Ectodermal cell (in vitro differentiated cells): ENCODE data around the gene UNC13B.

Source experiments
- H3K27ac ChIP-seq: 2 replicates; pipeline ENCODE4 v1.7.0; 2013; ENCODE audit warnings: mild to moderate bottlenecking, low read depth, low read length; ENCODE audit not compliant: insufficient read depth, poor library complexity, severe bottlenecking
- H3K27me3 ChIP-seq: 2 replicates; pipeline ENCODE4 v1.7.0; 2013; ENCODE audit warnings: mild to moderate bottlenecking, low read length; ENCODE audit not compliant: insufficient read depth, control insufficient read depth, poor library complexity, severe bottlenecking
- H3K36me3 ChIP-seq: one replicate; pipeline ENCODE4 v1.7.0; 2013; ENCODE audit warnings: low read length; ENCODE audit not compliant: control insufficient read depth, insufficient read depth
- H3K4me1 ChIP-seq: one replicate; pipeline ENCODE4 v1.7.0; 2013; ENCODE audit warnings: low read length; ENCODE audit not compliant: control insufficient read depth, insufficient read depth
- H3K4me3 ChIP-seq: 2 replicates; pipeline ENCODE4 v1.7.0; 2013; ENCODE audit warnings: low read depth, low read length, control low read depth; ENCODE audit not compliant: insufficient read depth
- H3K9me3 ChIP-seq: 2 replicates; pipeline ENCODE4 v1.7.0; 2013; ENCODE audit warnings: mild to moderate bottlenecking, low read length, moderate library complexity; ENCODE audit not compliant: control insufficient read depth
- WGBS, 2 experiments: methylation state at CpG; one replicate each; pipeline ENCODE4 v1.1.7; 2013; ENCODE audit warnings: missing lambda C conversion rate in 2 of 2; 5-methylcytosine and 5-hydroxymethylcytosine counted together

UNC13B gene

GRCh38 chr9:35253075-35253474 is 91.3 kb downstream of the UNC13B start:
- H3K36me3 ChIP-seq: no peaks in the 10 kb centered on the region
- 80 to 100% methylated on average over 1 of the region's 1 CpG for WGBS, 2 experiments
- no peaks in the 10 kb centered on the region for H3K9me3 ChIP-seq

DNA sequence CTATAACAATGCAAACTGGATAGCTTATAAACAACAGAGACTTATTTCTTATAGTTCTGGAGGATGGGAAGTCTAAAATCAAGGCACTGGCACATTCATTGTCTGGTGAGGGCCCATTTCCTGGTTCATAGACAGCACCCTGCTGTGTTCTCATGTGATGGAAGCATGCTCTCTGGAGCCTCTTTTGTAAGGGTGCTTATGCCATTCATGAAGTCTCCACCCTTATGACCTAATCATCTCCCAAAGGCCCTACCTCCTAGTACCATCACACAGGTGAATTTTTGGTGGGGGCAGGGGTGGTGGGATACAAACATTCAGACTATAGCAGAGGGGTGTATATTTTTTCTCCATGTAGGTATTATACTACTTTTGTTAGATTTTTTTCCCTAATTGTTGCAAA is 92.4 kb downstream of the UNC13B start:
- H3K27me3 ChIP-seq: no peaks in the 10 kb centered on the region
- no peaks in the 10 kb centered on the region for H3K4me1 ChIP-seq
- H3K9me3 ChIP-seq: no peaks in the 10 kb centered on the region
- H3K4me3 ChIP-seq: no peak overlapping the region
- H3K36me3 ChIP-seq: no peaks in the 10 kb centered on the region
- no peak overlapping the region for H3K27ac ChIP-seq

More at GRCh38 chr9:35253075-35253474, 91.3 kb downstream of the UNC13B start:
- H3K27ac ChIP-seq: no peak overlapping the region
- no peaks in the 10 kb centered on the region for H3K27me3 ChIP-seq
- no peak overlapping the region for H3K4me3 ChIP-seq
- H3K4me1 ChIP-seq: no peaks in the 10 kb centered on the region

- Histone ChIP-seq H3K4me1 (no peaks in the 10 kb centered on the region), H3K27me3 (no peaks in the 10 kb centered on the region), H3K27ac (no peak overlapping the region), H3K4me3 (no peak overlapping the region), H3K9me3 (no peaks in the 10 kb centered on the region), H3K36me3 (no peaks in the 10 kb centered on the region)
- 81 to 90% methylated on average over 7 to 8 of the region's 8 CpGs for WGBS, 2 experiments
Observed at GRCh38 chr9:35254984-35255857, 93.4 kb downstream of the UNC13B start.

- Histone ChIP-seq H3K9me3 (no peaks in the 10 kb centered on the region), H3K27ac (no peak overlapping the region), H3K4me3 (no peak overlapping the region), H3K4me1 (no peaks in the 10 kb centered on the region), H3K27me3 (no peaks in the 10 kb centered on the region), H3K36me3 (no peaks in the 10 kb centered on the region)
- WGBS, 2 experiments: 89 to 92% methylated on average over 3 to 6 of the region's 6 CpGs
Observed at GRCh38 chr9:35257986-35258659, 96.3 kb downstream of the UNC13B start.

- Histone ChIP-seq H3K9me3 (no peaks in the 10 kb centered on the region), H3K27ac (no peak overlapping the region), H3K36me3 (no peaks in the 10 kb centered on the region), H3K27me3 (no peaks in the 10 kb centered on the region), H3K4me3 (no peak overlapping the region), H3K4me1 (no peaks in the 10 kb centered on the region)
- WGBS, 2 experiments: 48 to 52% methylated on average over 3 to 5 of the region's 5 CpGs
Observed at GRCh38 chr9:35258660-35259474, 97.1 kb downstream of the UNC13B start.

- WGBS, 2 experiments: 83 to 93% methylated on average over 1 of the region's 1 CpG
- Histone ChIP-seq H3K9me3 (no peaks in the 10 kb centered on the region), H3K4me1 (no peaks in the 10 kb centered on the region), H3K27me3 (no peaks in the 10 kb centered on the region), H3K36me3 (no peaks in the 10 kb centered on the region), H3K27ac (no peak overlapping the region), H3K4me3 (no peak overlapping the region)
Observed at GRCh38 chr9:35260186-35260585, 98.4 kb downstream of the UNC13B start.

- Histone ChIP-seq H3K9me3 (no peaks in the 10 kb centered on the region), H3K27me3 (no peaks in the 10 kb centered on the region), H3K4me3 (no peak overlapping the region), H3K36me3 (no peaks in the 10 kb centered on the region), H3K27ac (no peak overlapping the region), H3K4me1 (no peaks in the 10 kb centered on the region)
- WGBS, 2 experiments: 94 to 98% methylated on average over 2 of the region's 2 CpGs
Observed at GRCh38 chr9:35262064-35262463, 100.3 kb downstream of the UNC13B start.

DNA sequence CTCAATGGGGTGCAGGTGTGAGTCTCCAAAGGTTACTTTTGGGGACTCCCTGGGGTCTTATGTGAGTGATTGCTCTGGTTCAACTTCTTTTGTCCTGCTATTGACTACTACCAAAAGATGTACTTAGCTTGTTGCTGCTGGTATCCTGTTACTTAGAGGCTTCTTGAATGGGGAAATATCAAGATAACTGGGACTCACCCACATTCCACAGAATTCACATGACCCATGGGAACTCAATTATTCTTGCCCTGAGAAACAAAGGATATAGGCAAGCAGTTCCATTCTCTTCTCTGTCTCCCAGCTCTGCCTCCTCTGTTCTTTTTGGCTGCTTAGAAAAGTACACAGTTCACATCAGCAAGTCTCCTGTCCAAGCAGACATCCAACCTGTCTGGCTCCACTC is 105.9 kb downstream of the UNC13B start:
- Histone ChIP-seq H3K9me3 (no peaks in the 10 kb centered on the region), H3K27me3 (no peaks in the 10 kb centered on the region), H3K27ac (no peak overlapping the region), H3K4me3 (no peak overlapping the region), H3K36me3 (no peaks in the 10 kb centered on the region), H3K4me1 (peaks cover 5% of the 10 kb centered on the region)

- Histone ChIP-seq H3K36me3 (no peaks in the 10 kb centered on the region), H3K4me1 (peaks cover 5% of the 10 kb centered on the region), H3K27ac (no peak overlapping the region), H3K27me3 (no peaks in the 10 kb centered on the region), H3K9me3 (no peaks in the 10 kb centered on the region), H3K4me3 (no peak overlapping the region)
- 89 to 100% methylated on average over 1 of the region's 1 CpG for WGBS, 2 experiments
Observed at GRCh38 chr9:35269919-35270318, 108.1 kb downstream of the UNC13B start.

DNA sequence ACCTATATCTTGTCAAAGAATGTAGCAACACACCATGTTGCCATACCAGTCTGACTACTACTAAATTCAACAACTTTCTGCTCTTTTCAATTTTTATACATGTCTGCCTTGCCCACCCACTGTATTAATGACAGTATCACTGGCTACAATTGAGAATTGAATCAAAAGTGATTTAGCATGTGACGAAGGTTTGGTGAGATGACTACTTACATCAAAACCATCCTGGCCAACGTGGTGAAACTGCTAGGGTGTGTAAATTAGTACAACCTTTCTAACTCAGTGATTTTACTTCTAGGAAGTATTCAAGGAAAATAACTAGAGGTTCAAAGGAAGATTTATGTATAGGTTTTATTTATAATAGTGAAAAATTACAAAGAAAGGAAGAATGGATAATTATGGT is 109.8 kb downstream of the UNC13B start:
- no peaks in the 10 kb centered on the region for H3K27me3 ChIP-seq
- 39 to 52% methylated on average over 2 of the region's 2 CpGs for WGBS, 2 experiments
- no peaks in the 10 kb centered on the region for H3K9me3 ChIP-seq
- H3K4me1 ChIP-seq: peaks cover 5% of the 10 kb centered on the region
- H3K4me3 ChIP-seq: no peak overlapping the region
- H3K27ac ChIP-seq: no peak overlapping the region
- H3K36me3 ChIP-seq: no peaks in the 10 kb centered on the region
